ENCODE measurements around the gene OR10A6.

OR10A6 gene

GRCh38 chr11:7931168-7931567 is at the start of gene OR10A6:
Gene OR10A6 (minus strand): TSS chr11:7931268. CDS start chr11:7928662, 2,606 bp downstream.
- no peak within 1 kb of the TSS for H3K27ac ChIP-seq (ENCODE audit: low read length)
- no peaks in the 10 kb centered on the region for H3K36me3 ChIP-seq (ENCODE audit: control insufficient read depth in 2 of 2, insufficient read depth in 2 of 2, low read length in 2 of 2)
- H3K4me3 ChIP-seq (ENCODE audit: low read length in 2 of 2) = no peak within 1 kb of the TSS
- H3K27me3 ChIP-seq (ENCODE audit: control insufficient read depth in 1 of 2, insufficient read depth in 2 of 2, low read length in 2 of 2) = no peaks in the 10 kb centered on the region
- H3K9me3 ChIP-seq (ENCODE audit: control insufficient read depth in 2 of 2, low read length in 2 of 2) = no peaks in the 10 kb centered on the region
- no peaks in the 10 kb centered on the region for H3K4me1 ChIP-seq (ENCODE audit: control insufficient read depth, insufficient read depth, low read length)
- no peak within 1 kb of the TSS for H3K9ac ChIP-seq (ENCODE audit: low read length in 2 of 2)

GRCh38 chr11:7977232-7977917 is 46.3 kb upstream of the OR10A6 start:
- Histone ChIP-seq H3K27me3 (ENCODE audit: control insufficient read depth in 1 of 2, insufficient read depth in 2 of 2, low read length in 2 of 2) (no peaks in the 10 kb centered on the region), H3K9ac (ENCODE audit: low read length in 2 of 2) (no peak overlapping the region), H3K4me1 (ENCODE audit: control insufficient read depth, insufficient read depth, low read length) (no peaks in the 10 kb centered on the region), H3K36me3 (ENCODE audit: control insufficient read depth in 2 of 2, insufficient read depth in 2 of 2, low read length in 2 of 2) (no peaks in the 10 kb centered on the region), H3K4me3 (ENCODE audit: low read length in 2 of 2) (no peak overlapping the region), H3K9me3 (ENCODE audit: control insufficient read depth in 2 of 2, low read length in 2 of 2) (no peaks in the 10 kb centered on the region), H3K27ac (ENCODE audit: low read length) (no peak overlapping the region)

GRCh38 chr11:7974668-7975067 is 43.6 kb upstream of the OR10A6 start:
- Histone ChIP-seq H3K4me3 (ENCODE audit: low read length in 2 of 2) (no peak overlapping the region), H3K36me3 (ENCODE audit: control insufficient read depth in 2 of 2, insufficient read depth in 2 of 2, low read length in 2 of 2) (no peaks in the 10 kb centered on the region), H3K27me3 (ENCODE audit: control insufficient read depth in 1 of 2, insufficient read depth in 2 of 2, low read length in 2 of 2) (no peaks in the 10 kb centered on the region), H3K27ac (ENCODE audit: low read length) (no peak overlapping the region), H3K9ac (ENCODE audit: low read length in 2 of 2) (no peak overlapping the region), H3K9me3 (ENCODE audit: control insufficient read depth in 2 of 2, low read length in 2 of 2) (no peaks in the 10 kb centered on the region), H3K4me1 (ENCODE audit: control insufficient read depth, insufficient read depth, low read length) (no peaks in the 10 kb centered on the region)

GRCh38 chr11:7973011-7973410 is 41.9 kb upstream of the OR10A6 start:
- H3K9ac ChIP-seq (ENCODE audit: low read length in 2 of 2) = no peak overlapping the region
- H3K27ac ChIP-seq (ENCODE audit: low read length) = no peak overlapping the region
- H3K27me3 ChIP-seq (ENCODE audit: control insufficient read depth in 1 of 2, insufficient read depth in 2 of 2, low read length in 2 of 2) = no peaks in the 10 kb centered on the region
- no peaks in the 10 kb centered on the region for H3K9me3 ChIP-seq (ENCODE audit: control insufficient read depth in 2 of 2, low read length in 2 of 2)
- H3K36me3 ChIP-seq (ENCODE audit: control insufficient read depth in 2 of 2, insufficient read depth in 2 of 2, low read length in 2 of 2) = no peaks in the 10 kb centered on the region
- no peak overlapping the region for H3K4me3 ChIP-seq (ENCODE audit: low read length in 2 of 2)
- no peaks in the 10 kb centered on the region for H3K4me1 ChIP-seq (ENCODE audit: control insufficient read depth, insufficient read depth, low read length)

GRCh38 chr11:7971846-7972245 is 40.8 kb upstream of the OR10A6 start:
- no peaks in the 10 kb centered on the region for H3K36me3 ChIP-seq (ENCODE audit: control insufficient read depth in 2 of 2, insufficient read depth in 2 of 2, low read length in 2 of 2)
- H3K9ac ChIP-seq (ENCODE audit: low read length in 2 of 2) = no peak overlapping the region
- H3K9me3 ChIP-seq (ENCODE audit: control insufficient read depth in 2 of 2, low read length in 2 of 2) = no peaks in the 10 kb centered on the region
- H3K4me1 ChIP-seq (ENCODE audit: control insufficient read depth, insufficient read depth, low read length) = no peaks in the 10 kb centered on the region
- H3K27ac ChIP-seq (ENCODE audit: low read length) = no peak overlapping the region
- H3K4me3 ChIP-seq (ENCODE audit: low read length in 2 of 2) = no peak overlapping the region
- H3K27me3 ChIP-seq (ENCODE audit: control insufficient read depth in 1 of 2, insufficient read depth in 2 of 2, low read length in 2 of 2) = no peaks in the 10 kb centered on the region

GRCh38 chr11:7969756-7970646 is 38.9 kb upstream of the OR10A6 start:
- Histone ChIP-seq H3K36me3 (ENCODE audit: control insufficient read depth in 2 of 2, insufficient read depth in 2 of 2, low read length in 2 of 2) (no peaks in the 10 kb centered on the region), H3K27ac (ENCODE audit: low read length) (no peak overlapping the region), H3K4me1 (ENCODE audit: control insufficient read depth, insufficient read depth, low read length) (no peaks in the 10 kb centered on the region), H3K9me3 (ENCODE audit: control insufficient read depth in 2 of 2, low read length in 2 of 2) (no peaks in the 10 kb centered on the region), H3K9ac (ENCODE audit: low read length in 2 of 2) (no peak overlapping the region), H3K27me3 (ENCODE audit: control insufficient read depth in 1 of 2, insufficient read depth in 2 of 2, low read length in 2 of 2) (no peaks in the 10 kb centered on the region), H3K4me3 (ENCODE audit: low read length in 2 of 2) (no peak overlapping the region)

GRCh38 chr11:7968686-7969085 is 37.6 kb upstream of the OR10A6 start:
- no peak overlapping the region for H3K27ac ChIP-seq (ENCODE audit: low read length)
- H3K9ac ChIP-seq (ENCODE audit: low read length in 2 of 2) = no peak overlapping the region
- H3K36me3 ChIP-seq (ENCODE audit: control insufficient read depth in 2 of 2, insufficient read depth in 2 of 2, low read length in 2 of 2) = no peaks in the 10 kb centered on the region
- no peaks in the 10 kb centered on the region for H3K4me1 ChIP-seq (ENCODE audit: control insufficient read depth, insufficient read depth, low read length)
- no peaks in the 10 kb centered on the region for H3K27me3 ChIP-seq (ENCODE audit: control insufficient read depth in 1 of 2, insufficient read depth in 2 of 2, low read length in 2 of 2)
- no peaks in the 10 kb centered on the region for H3K9me3 ChIP-seq (ENCODE audit: control insufficient read depth in 2 of 2, low read length in 2 of 2)
- no peak overlapping the region for H3K4me3 ChIP-seq (ENCODE audit: low read length in 2 of 2)

GRCh38 chr11:7967826-7968225 is 36.8 kb upstream of the OR10A6 start:
- Histone ChIP-seq H3K27me3 (ENCODE audit: control insufficient read depth in 1 of 2, insufficient read depth in 2 of 2, low read length in 2 of 2) (no peaks in the 10 kb centered on the region), H3K9me3 (ENCODE audit: control insufficient read depth in 2 of 2, low read length in 2 of 2) (no peaks in the 10 kb centered on the region), H3K4me1 (ENCODE audit: control insufficient read depth, insufficient read depth, low read length) (no peaks in the 10 kb centered on the region), H3K27ac (ENCODE audit: low read length) (no peak overlapping the region), H3K4me3 (ENCODE audit: low read length in 2 of 2) (no peak overlapping the region), H3K36me3 (ENCODE audit: control insufficient read depth in 2 of 2, insufficient read depth in 2 of 2, low read length in 2 of 2) (no peaks in the 10 kb centered on the region), H3K9ac (ENCODE audit: low read length in 2 of 2) (no peak overlapping the region)

- Histone ChIP-seq H3K9ac (ENCODE audit: low read length in 2 of 2) (no peak overlapping the region), H3K27ac (ENCODE audit: low read length) (no peak overlapping the region), H3K36me3 (ENCODE audit: control insufficient read depth in 2 of 2, insufficient read depth in 2 of 2, low read length in 2 of 2) (no peaks in the 10 kb centered on the region), H3K4me3 (ENCODE audit: low read length in 2 of 2) (no peak overlapping the region), H3K9me3 (ENCODE audit: control insufficient read depth in 2 of 2, low read length in 2 of 2) (no peaks in the 10 kb centered on the region), H3K4me1 (ENCODE audit: control insufficient read depth, insufficient read depth, low read length) (no peaks in the 10 kb centered on the region), H3K27me3 (ENCODE audit: control insufficient read depth in 1 of 2, insufficient read depth in 2 of 2, low read length in 2 of 2) (no peaks in the 10 kb centered on the region)
Observed at GRCh38 chr11:7967097-7967496, 36.0 kb upstream of the OR10A6 start.

- no peaks in the 10 kb centered on the region for H3K36me3 ChIP-seq (ENCODE audit: control insufficient read depth in 2 of 2, insufficient read depth in 2 of 2, low read length in 2 of 2)
- H3K4me1 ChIP-seq (ENCODE audit: control insufficient read depth, insufficient read depth, low read length) = no peaks in the 10 kb centered on the region
- H3K27ac ChIP-seq (ENCODE audit: low read length) = no peak within 1 kb of the TSS
- H3K9me3 ChIP-seq (ENCODE audit: control insufficient read depth in 2 of 2, low read length in 2 of 2) = peaks cover 0 to 4% of the 10 kb centered on the region in 2 donors
- H3K4me3 ChIP-seq (ENCODE audit: low read length in 2 of 2) = no peak within 1 kb of the TSS
- H3K9ac ChIP-seq (ENCODE audit: low read length in 2 of 2) = no peak within 1 kb of the TSS
- H3K27me3 ChIP-seq (ENCODE audit: control insufficient read depth in 1 of 2, insufficient read depth in 2 of 2, low read length in 2 of 2) = peaks cover 0 to 2% of the 10 kb centered on the region in 2 donors
Observed at GRCh38 chr11:7965386-7965785, 34.3 kb upstream of the OR10A6 start, which contains the start of gene NLRP10. Gene NLRP10 (minus strand): TSS chr11:7965447. CDS start chr11:7963495, 1,952 bp downstream.

- Histone ChIP-seq H3K36me3 (ENCODE audit: control insufficient read depth in 2 of 2, insufficient read depth in 2 of 2, low read length in 2 of 2) (no peaks in the 10 kb centered on the region), H3K9ac (ENCODE audit: low read length in 2 of 2) (no peak overlapping the region), H3K4me1 (ENCODE audit: control insufficient read depth, insufficient read depth, low read length) (no peaks in the 10 kb centered on the region), H3K27ac (ENCODE audit: low read length) (no peak overlapping the region), H3K27me3 (ENCODE audit: control insufficient read depth in 1 of 2, insufficient read depth in 2 of 2, low read length in 2 of 2) (peaks cover 0 to 2% of the 10 kb centered on the region in 2 donors), H3K4me3 (ENCODE audit: low read length in 2 of 2) (no peak overlapping the region), H3K9me3 (ENCODE audit: control insufficient read depth in 2 of 2, low read length in 2 of 2) (peaks cover 0 to 4% of the 10 kb centered on the region in 2 donors)
Observed at GRCh38 chr11:7964873-7965272, 33.8 kb upstream of the OR10A6 start.
